Mucosa of stomach (tissue), 1 donor: ENCODE results near the gene DYNAP.

Source experiments
- H3K27me3 ChIP-seq: one replicate; pipeline ENCODE4 v1.7.0; 2013; ENCODE audit warnings: mild to moderate bottlenecking, low read length; ENCODE audit not compliant: control insufficient read depth, insufficient read depth
- H3K36me3 ChIP-seq: one replicate; pipeline ENCODE4 v1.7.0; 2013; ENCODE audit warnings: low read length; ENCODE audit not compliant: control insufficient read depth, insufficient read depth
- H3K4me1 ChIP-seq: one replicate; pipeline ENCODE4 v1.7.0; 2013; ENCODE audit warnings: mild to moderate bottlenecking, low read length; ENCODE audit not compliant: control insufficient read depth, insufficient read depth
- H3K4me3 ChIP-seq: one replicate; pipeline ENCODE4 v1.7.0; 2013; ENCODE audit warnings: low read length
- H3K9ac ChIP-seq: one replicate; pipeline ENCODE4 v1.7.0; 2013; ENCODE audit warnings: mild to moderate bottlenecking, low read length, moderate library complexity
- H3K9me3 ChIP-seq: one replicate; pipeline ENCODE4 v1.7.0; 2013; ENCODE audit warnings: mild to moderate bottlenecking, low read length, moderate library complexity; ENCODE audit not compliant: control insufficient read depth
- donor health status: Pancreatic carcinoma.

The DYNAP gene

GRCh38 chr18:54590945-54591344 is at the start of gene DYNAP:
Gene DYNAP, plus strand, starts transcription at chr18:54591245. Its CDS starts 38 bp downstream, at chr18:54591283.
- H3K4me1 ChIP-seq = peaks cover 15% of the 10 kb centered on the region
- no peak within 1 kb of the TSS for H3K4me3 ChIP-seq
- H3K9me3 ChIP-seq = no peaks in the 10 kb centered on the region
- no peaks in the 10 kb centered on the region for H3K27me3 ChIP-seq
- H3K36me3 ChIP-seq = no peaks in the 10 kb centered on the region
- H3K9ac ChIP-seq = no peak within 1 kb of the TSS

- no peaks in the 10 kb centered on the region for H3K4me1 ChIP-seq
- H3K9ac ChIP-seq = no peak overlapping the region
- no peaks in the 10 kb centered on the region for H3K36me3 ChIP-seq
- H3K9me3 ChIP-seq = no peaks in the 10 kb centered on the region
- no peak overlapping the region for H3K4me3 ChIP-seq
- no peaks in the 10 kb centered on the region for H3K27me3 ChIP-seq
These were observed 39.5 kb upstream of the DYNAP start for GRCh38 chr18:54551590-54551989.

GRCh38 chr18:54555286-54555685 is 35.8 kb upstream of the DYNAP start:
- H3K27me3 ChIP-seq = no peaks in the 10 kb centered on the region
- H3K9me3 ChIP-seq = no peaks in the 10 kb centered on the region
- no peak overlapping the region for H3K4me3 ChIP-seq
- H3K4me1 ChIP-seq = no peaks in the 10 kb centered on the region
- H3K9ac ChIP-seq = no peak overlapping the region
- no peaks in the 10 kb centered on the region for H3K36me3 ChIP-seq

GRCh38 chr18:54555996-54556395 is 35.0 kb upstream of the DYNAP start:
- H3K27me3 ChIP-seq = no peaks in the 10 kb centered on the region
- no peak overlapping the region for H3K4me3 ChIP-seq
- H3K36me3 ChIP-seq = no peaks in the 10 kb centered on the region
- no peaks in the 10 kb centered on the region for H3K4me1 ChIP-seq
- no peak overlapping the region for H3K9ac ChIP-seq
- no peaks in the 10 kb centered on the region for H3K9me3 ChIP-seq

GRCh38 chr18:54557958-54558357 is 33.1 kb upstream of the DYNAP start:
- no peak overlapping the region for H3K4me3 ChIP-seq
- H3K9me3 ChIP-seq = no peaks in the 10 kb centered on the region
- no peaks in the 10 kb centered on the region for H3K27me3 ChIP-seq
- no peak overlapping the region for H3K9ac ChIP-seq
- H3K36me3 ChIP-seq = no peaks in the 10 kb centered on the region
- H3K4me1 ChIP-seq = no peaks in the 10 kb centered on the region

GRCh38 chr18:54558609-54559585 is 32.1 kb upstream of the DYNAP start:
- H3K9me3 ChIP-seq = no peaks in the 10 kb centered on the region
- no peak overlapping the region for H3K4me3 ChIP-seq
- H3K36me3 ChIP-seq = no peaks in the 10 kb centered on the region
- no peaks in the 10 kb centered on the region for H3K4me1 ChIP-seq
- no peak overlapping the region for H3K9ac ChIP-seq
- H3K27me3 ChIP-seq = no peaks in the 10 kb centered on the region

- Histone ChIP-seq H3K4me3 (no peak overlapping the region), H3K27me3 (no peaks in the 10 kb centered on the region), H3K36me3 (no peaks in the 10 kb centered on the region), H3K9me3 (no peaks in the 10 kb centered on the region), H3K4me1 (no peaks in the 10 kb centered on the region), H3K9ac (no peak overlapping the region)
These were observed 29.3 kb upstream of the DYNAP start for GRCh38 chr18:54561706-54562267.

GRCh38 chr18:54580202-54580729 is 10.8 kb upstream of the DYNAP start:
- Histone ChIP-seq H3K4me1 (peaks cover 9% of the 10 kb centered on the region), H3K9me3 (no peaks in the 10 kb centered on the region), H3K9ac (no peak overlapping the region), H3K4me3 (no peak overlapping the region), H3K36me3 (no peaks in the 10 kb centered on the region), H3K27me3 (no peaks in the 10 kb centered on the region)

GRCh38 chr18:54584065-54584464 is 7.0 kb upstream of the DYNAP start:
- H3K36me3 ChIP-seq = no peaks in the 10 kb centered on the region
- H3K9ac ChIP-seq = no peak overlapping the region
- no peaks in the 10 kb centered on the region for H3K9me3 ChIP-seq
- no peak overlapping the region for H3K4me3 ChIP-seq
- H3K4me1 ChIP-seq = peaks cover 6% of the 10 kb centered on the region
- no peaks in the 10 kb centered on the region for H3K27me3 ChIP-seq

- no peak overlapping the region for H3K9ac ChIP-seq
- H3K36me3 ChIP-seq = no peaks in the 10 kb centered on the region
- H3K4me1 ChIP-seq = peaks cover 6% of the 10 kb centered on the region
- H3K4me3 ChIP-seq = no peak overlapping the region
- no peaks in the 10 kb centered on the region for H3K27me3 ChIP-seq
- no peaks in the 10 kb centered on the region for H3K9me3 ChIP-seq
These were observed 5.3 kb upstream of the DYNAP start for GRCh38 chr18:54585743-54586142.

- no peak overlapping the region for H3K4me3 ChIP-seq
- H3K27me3 ChIP-seq = no peaks in the 10 kb centered on the region
- H3K36me3 ChIP-seq = no peaks in the 10 kb centered on the region
- H3K9me3 ChIP-seq = no peaks in the 10 kb centered on the region
- H3K9ac ChIP-seq = no peak overlapping the region
- peaks cover 14% of the 10 kb centered on the region for H3K4me1 ChIP-seq
These were observed 13.2 kb downstream of the DYNAP start for GRCh38 chr18:54604211-54604610.

- Histone ChIP-seq H3K4me3 (peak overlapping the region; percentile 45), H3K9ac (peak overlapping the region; percentile 44)
These were observed 15.8 kb downstream of the DYNAP start for GRCh38 chr18:54606835-54607212.

More at GRCh38 chr18:54606835-54607212, 15.8 kb downstream of the DYNAP start:
- peaks cover 22% of the 10 kb centered on the region for H3K4me1 ChIP-seq
- H3K27me3 ChIP-seq = no peaks in the 10 kb centered on the region
- H3K9me3 ChIP-seq = no peaks in the 10 kb centered on the region
- H3K36me3 ChIP-seq = no peaks in the 10 kb centered on the region
